Peyer's patch (tissue), 4 donors: ENCODE data around the gene SDR39U1.

ENCODE experiments used
- CTCF ChIP-seq, 6 experiments: fragments of 450-650 bp in 4 of 6; fragments of 200-600 bp in 2 of 6; sonication (generic) in 1 of 6; IDR thresholded peaks; one replicate each; pipeline ENCODE4 v1.5.1; 2017 to 2019; ENCODE audit warnings: antibody characterized with exemption in 6 of 6, mild to moderate bottlenecking in 3 of 6, moderate library complexity in 1 of 6
- POLR2A ChIP-seq, 2 donors: fragments of 450-650 bp; IDR thresholded peaks; one replicate each; pipeline ENCODE4 v1.5.1; 2017; ENCODE audit warnings: antibody characterized with exemption in 2 of 2, mild to moderate bottlenecking in 2 of 2, moderate library complexity in 2 of 2

- TF ChIP-seq CTCF (IDR thresholded peaks at IDR 0.05) = no peak
- TF ChIP-seq POLR2A (IDR thresholded peaks at IDR 0.05) = no peak
These were observed 583 bp upstream of the SDR39U1 start for GRCh38 chr14:24443053-24443665.
